ENCODE data around the gene ATP13A4.
"Not testable (repeated sequence)": the region's sequence is repeated elsewhere in the genome, so short reads cannot be mapped to it uniquely, and the experiment has no call there.

The ATP13A4 gene

GRCh38 chr3:193560091-193560490, 5.4 kb upstream of the ATP13A4 start:
- DNase-seq, result no peak

- DNase-seq, result no peak
Observed at GRCh38 chr3:193559100-193559499, 4.4 kb upstream of the ATP13A4 start.

GRCh38 chr3:193556841-193557240, 2.1 kb upstream of the ATP13A4 start:
- no peak for DNase-seq

- DNase-seq, result no peak
Observed at GRCh38 chr3:193553586-193553985, 1.1 kb downstream of the ATP13A4 start.

GRCh38 chr3:193552923-193553322, 1.8 kb downstream of the ATP13A4 start:
- DNase-seq, result no peak

GRCh38 chr3:193548406-193548805, 6.3 kb downstream of the ATP13A4 start:
- no peak for DNase-seq

- no peak for DNase-seq
Observed at GRCh38 chr3:193546129-193546528, 8.6 kb downstream of the ATP13A4 start.

GRCh38 chr3:193545304-193545703, 9.4 kb downstream of the ATP13A4 start:
- DNase-seq, result no peak

GRCh38 chr3:193544289-193544688, 10.4 kb downstream of the ATP13A4 start:
- no peak for DNase-seq

- no peak for DNase-seq
Observed at GRCh38 chr3:193530231-193531165, 24.2 kb downstream of the ATP13A4 start.

- DNase-seq, result not testable (repeated sequence)
Observed at GRCh38 chr3:193526085-193526484, 28.6 kb downstream of the ATP13A4 start.

GRCh38 chr3:193522473-193522872, 32.2 kb downstream of the ATP13A4 start:
- DNase-seq, result no peak

GRCh38 chr3:193520738-193521137, 34.0 kb downstream of the ATP13A4 start:
- DNase-seq, result no peak

GRCh38 chr3:193515966-193516365, 38.7 kb downstream of the ATP13A4 start:
- no peak for DNase-seq

- DNase-seq, result no peak
Observed at GRCh38 chr3:193510154-193510553, 44.5 kb downstream of the ATP13A4 start.

GRCh38 chr3:193509103-193509965, 45.4 kb downstream of the ATP13A4 start:
- DNase-seq, result no peak

- DNase-seq, result no peak
Observed at GRCh38 chr3:193508108-193508507, 46.6 kb downstream of the ATP13A4 start.

GRCh38 chr3:193507566-193507965, 47.1 kb downstream of the ATP13A4 start:
- DNase-seq, result no peak

- no peak for DNase-seq
Observed at GRCh38 chr3:193506921-193507320, 47.8 kb downstream of the ATP13A4 start.

- no peak for DNase-seq
Observed at GRCh38 chr3:193502871-193503270, 51.8 kb downstream of the ATP13A4 start.

GRCh38 chr3:193499801-193500485, 54.8 kb downstream of the ATP13A4 start:
- DNase-seq, result no peak

- no peak for DNase-seq
Observed at GRCh38 chr3:193499136-193499770, 55.4 kb downstream of the ATP13A4 start.

- no peak for DNase-seq
Observed at GRCh38 chr3:193498215-193498614, 56.5 kb downstream of the ATP13A4 start.

Data from activated CD8-positive, alpha-beta memory T cell treated with anti-CD3 and anti-CD28 coated beads, Interleukin-2, amount 50 U/mL, for 48 hours (primary cell).